ENCODE data around the gene KCNMA1. TPM values are rescaled to one million over a fixed set of nuclear protein-coding genes. Genes with fewer than 3 reads are reported as not detected.

KCNMA1 gene
- total RNA-seq, 1 donor from 2014 or later: 95.5 TPM

DNA sequence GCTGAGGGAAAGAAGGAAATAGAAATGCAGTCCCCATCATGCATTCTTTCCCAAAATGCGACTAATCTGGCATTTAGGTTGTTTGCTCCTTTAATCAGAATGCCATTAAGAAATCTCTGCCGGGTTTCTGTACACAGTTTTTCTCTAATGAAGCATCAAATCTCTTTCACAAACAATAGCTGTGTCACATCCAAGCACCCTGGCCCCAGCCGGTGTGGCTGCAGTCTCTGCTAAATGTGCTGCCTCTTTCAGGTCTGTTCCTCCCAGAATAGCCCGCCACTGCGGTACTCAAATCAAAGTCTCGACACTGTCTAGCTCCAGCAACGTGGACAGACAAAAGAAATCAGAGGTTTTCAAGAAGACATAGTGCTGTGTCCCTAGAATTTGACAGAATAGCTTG, 343.8 kb downstream of the KCNMA1 start:
- Mint-ChIP-seq H3K27me3 (ENCODE audit: unreplicated experiment) (no peaks in the 10 kb centered on the region), H3K27ac (ENCODE audit: unreplicated experiment) (peak overlapping the region; percentile 27), H3K36me3 (ENCODE audit: unreplicated experiment) (peaks cover 10% of the 10 kb centered on the region), H3K4me3 (ENCODE audit: unreplicated experiment) (no peak overlapping the region), H3K9me3 (ENCODE audit: unreplicated experiment) (no peaks in the 10 kb centered on the region), H3K4me1 (ENCODE audit: unreplicated experiment) (peaks cover 48% of the 10 kb centered on the region)
- TF ChIP-seq, protein P1, sequence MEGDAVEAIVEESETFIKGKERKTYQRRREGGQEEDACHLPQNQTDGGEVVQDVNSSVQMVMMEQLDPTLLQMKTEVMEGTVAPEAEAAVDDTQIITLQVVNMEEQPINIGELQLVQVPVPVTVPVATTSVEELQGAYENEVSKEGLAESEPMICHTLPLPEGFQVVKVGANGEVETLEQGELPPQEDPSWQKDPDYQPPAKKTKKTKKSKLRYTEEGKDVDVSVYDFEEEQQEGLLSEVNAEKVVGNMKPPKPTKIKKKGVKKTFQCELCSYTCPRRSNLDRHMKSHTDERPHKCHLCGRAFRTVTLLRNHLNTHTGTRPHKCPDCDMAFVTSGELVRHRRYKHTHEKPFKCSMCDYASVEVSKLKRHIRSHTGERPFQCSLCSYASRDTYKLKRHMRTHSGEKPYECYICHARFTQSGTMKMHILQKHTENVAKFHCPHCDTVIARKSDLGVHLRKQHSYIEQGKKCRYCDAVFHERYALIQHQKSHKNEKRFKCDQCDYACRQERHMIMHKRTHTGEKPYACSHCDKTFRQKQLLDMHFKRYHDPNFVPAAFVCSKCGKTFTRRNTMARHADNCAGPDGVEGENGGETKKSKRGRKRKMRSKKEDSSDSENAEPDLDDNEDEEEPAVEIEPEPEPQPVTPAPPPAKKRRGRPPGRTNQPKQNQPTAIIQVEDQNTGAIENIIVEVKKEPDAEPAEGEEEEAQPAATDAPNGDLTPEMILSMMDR (IDR thresholded peaks at IDR 0.05): no peak
- no peak for DNase-seq (ENCODE audit: extremely low spot score, unreplicated experiment)

GRCh38 chr10:77293347-77293746, 344.3 kb downstream of the KCNMA1 start:
- TF ChIP-seq, protein P1 (IDR thresholded peaks at IDR 0.05): no peak
- no peak overlapping the region for H3K4me3 Mint-ChIP-seq (ENCODE audit: unreplicated experiment)
- no peaks in the 10 kb centered on the region for H3K9me3 Mint-ChIP-seq (ENCODE audit: unreplicated experiment)
- peaks cover 51% of the 10 kb centered on the region for H3K4me1 Mint-ChIP-seq (ENCODE audit: unreplicated experiment)
- no peaks in the 10 kb centered on the region for H3K27me3 Mint-ChIP-seq (ENCODE audit: unreplicated experiment)
- H3K27ac Mint-ChIP-seq (ENCODE audit: unreplicated experiment): no peak overlapping the region
- peaks cover 8% of the 10 kb centered on the region for H3K36me3 Mint-ChIP-seq (ENCODE audit: unreplicated experiment)
- DNase-seq (ENCODE audit: extremely low spot score, unreplicated experiment): no peak

- Mint-ChIP-seq H3K4me3 (ENCODE audit: unreplicated experiment) (peak overlapping the region; percentile 33), H3K4me1 (ENCODE audit: unreplicated experiment) (peaks cover 64% of the 10 kb centered on the region), H3K9me3 (ENCODE audit: unreplicated experiment) (no peaks in the 10 kb centered on the region), H3K27me3 (ENCODE audit: unreplicated experiment) (no peaks in the 10 kb centered on the region), H3K36me3 (ENCODE audit: unreplicated experiment) (peaks cover 7% of the 10 kb centered on the region), H3K27ac (ENCODE audit: unreplicated experiment) (peak overlapping the region; percentile 84)
- TF ChIP-seq, protein P1 (IDR thresholded peaks at IDR 0.05): no peak
- DNase-seq (ENCODE audit: extremely low spot score, unreplicated experiment): no peak
These were observed 345.8 kb downstream of the KCNMA1 start for GRCh38 chr10:77291596-77292505.

DNA sequence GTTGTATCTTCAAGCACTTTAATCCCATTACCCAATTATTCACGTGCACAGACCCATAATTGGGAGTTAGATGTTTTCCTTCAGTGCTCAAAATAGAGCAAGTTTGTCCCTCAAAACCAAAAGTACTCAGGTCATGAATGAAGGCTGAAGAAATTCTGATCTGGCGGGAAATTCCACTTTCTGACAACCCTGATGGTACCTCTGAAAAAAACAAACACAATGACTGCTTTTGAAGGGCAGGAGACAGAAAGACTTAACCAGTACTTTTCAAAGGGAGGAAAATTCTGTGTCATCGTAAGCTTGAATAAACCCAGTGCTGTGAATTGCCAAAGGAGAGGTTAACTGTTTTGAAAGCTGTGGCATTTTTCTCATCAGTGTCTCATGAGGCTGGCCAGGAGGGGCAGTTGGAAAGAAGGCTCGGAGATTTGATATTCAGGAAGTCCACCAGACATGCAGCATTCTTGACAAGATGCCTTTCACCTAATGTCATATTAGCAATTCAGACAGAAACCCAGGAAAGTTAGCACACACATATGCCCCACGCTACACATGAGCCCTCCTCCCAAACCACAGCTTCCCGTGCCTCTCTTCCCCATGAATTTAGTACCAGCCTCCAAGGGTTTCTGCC, 347.0 kb downstream of the KCNMA1 start:
- H3K4me3 Mint-ChIP-seq (ENCODE audit: unreplicated experiment): peak overlapping the region; percentile 33
- no peaks in the 10 kb centered on the region for H3K9me3 Mint-ChIP-seq (ENCODE audit: unreplicated experiment)
- DNase-seq (ENCODE audit: extremely low spot score, unreplicated experiment): no peak
- H3K27me3 Mint-ChIP-seq (ENCODE audit: unreplicated experiment): no peaks in the 10 kb centered on the region
- no peaks in the 10 kb centered on the region for H3K36me3 Mint-ChIP-seq (ENCODE audit: unreplicated experiment)
- peak overlapping the region; percentile 84 for H3K27ac Mint-ChIP-seq (ENCODE audit: unreplicated experiment)
- TF ChIP-seq, protein P1 (IDR thresholded peaks at IDR 0.05): peak; percentile 7
- H3K4me1 Mint-ChIP-seq (ENCODE audit: unreplicated experiment): peaks cover 75% of the 10 kb centered on the region

GRCh38 chr10:77289790-77290189, 347.8 kb downstream of the KCNMA1 start:
- Mint-ChIP-seq H3K9me3 (ENCODE audit: unreplicated experiment) (no peaks in the 10 kb centered on the region), H3K4me1 (ENCODE audit: unreplicated experiment) (peaks cover 81% of the 10 kb centered on the region), H3K4me3 (ENCODE audit: unreplicated experiment) (no peak overlapping the region), H3K27ac (ENCODE audit: unreplicated experiment) (peak overlapping the region; percentile 84), H3K36me3 (ENCODE audit: unreplicated experiment) (no peaks in the 10 kb centered on the region), H3K27me3 (ENCODE audit: unreplicated experiment) (no peaks in the 10 kb centered on the region)
- TF ChIP-seq, protein P1 (IDR thresholded peaks at IDR 0.05): no peak
- DNase-seq (ENCODE audit: extremely low spot score, unreplicated experiment): no peak

Measured in osteocyte (in vitro differentiated cells).